AG04450 (cell line): Measurements from ENCODE around the gene TDRD15. TPM values are rescaled to one million over a fixed set of nuclear protein-coding genes. Genes with fewer than 3 reads are reported as not detected.
A peak's percentile ranks its signal among the peaks of the same experiment; 100 is the strongest.

ENCODE experiments used
- CTCF ChIA-PET: fragments of 300-600, 350-600 bp; formaldehyde crosslinking; extraction: SDS; loops from one replicate; lab custom pipeline; 2022; ENCODE audit warnings: antibody characterized with exemption, inconsistent platforms; lab: Charles Lee
- POLR2A ChIA-PET: fragments of 350-600 bp; formaldehyde crosslinking; extraction: SDS; loops from one replicate; lab custom pipeline; 2021; ENCODE audit warnings: antibody characterized with exemption, inconsistent platforms; lab: Yijun Ruan, JAX
- DNase-seq: peaks from one replicate; pipeline ENCODE4 v3.0.0-alpha.2; 2011; ENCODE audit warnings: low read depth, low spot score
- H3K27ac ChIP-seq: one replicate; pipeline ENCODE4 v1.5.1; 2012; ENCODE audit warnings: low read depth, low read length, control low read depth
- H3K27me3 ChIP-seq: one replicate; pipeline ENCODE4 v1.6.0; 2012; ENCODE audit warnings: low read length; ENCODE audit not compliant: control insufficient read depth, insufficient read depth
- H3K4me3 ChIP-seq: 2 replicates; pipeline ENCODE4 v1.5.1; 2011; ENCODE audit warnings: mild to moderate bottlenecking, low read depth, low read length, control low read depth
- H3K9me3 ChIP-seq: 2 replicates; pipeline ENCODE4 v1.5.1; 2012; ENCODE audit warnings: low read length; ENCODE audit not compliant: control insufficient read depth, insufficient read depth
- CTCF ChIP-seq: IDR thresholded peaks from 2 replicates; pipeline ENCODE4 v1.5.1; 2011; ENCODE audit warnings: low read depth, low read length, control low read depth, inconsistent platforms
- polyA plus RNA-seq: library from polyadenylated mRNA; depleted of rRNA; stranded (reverse); fragments of >200 nt; gene quantifications from 2 replicates; pipeline ENCODE4 v1.2.3, GENCODE V29; 2011

TDRD15 gene
- polyA plus RNA-seq, 1 experiment: not detected

- Histone ChIP-seq H3K4me3 (no peak overlapping the region), H3K27me3 (no peaks in the 10 kb centered on the region), H3K27ac (no peak overlapping the region), H3K9me3 (no peaks in the 10 kb centered on the region)
- ChIA-PET POLR2A (no interaction called here), CTCF (no interaction called here)
- no peak for DNase-seq
- no peak for TF ChIP-seq CTCF
Measured at GRCh38 chr2:21111012-21111411, 12.8 kb upstream of the TDRD15 start.

GRCh38 chr2:21117688-21118087, 6.1 kb upstream of the TDRD15 start:
- POLR2A ChIA-PET: no interaction called here
- no peaks in the 10 kb centered on the region for H3K27me3 ChIP-seq
- H3K4me3 ChIP-seq: no peak overlapping the region

GRCh38 chr2:21118302-21118920, 5.4 kb upstream of the TDRD15 start:
- H3K9me3 ChIP-seq: no peaks in the 10 kb centered on the region
- DNase-seq: no peak
- H3K27me3 ChIP-seq: no peaks in the 10 kb centered on the region
- no peak overlapping the region for H3K27ac ChIP-seq
- CTCF ChIA-PET: interaction anchor here (0.8 to 2.2 kb wide), 4 partner anchors 73 to 457 kb away, joined by 3 to 14 read pairs (median 6); partner anchors contain the start of gene APOB
- POLR2A ChIA-PET: no interaction called here
- no peak overlapping the region for H3K4me3 ChIP-seq
- peak; percentile 45 for TF ChIP-seq CTCF

More at GRCh38 chr2:21117688-21118087, 6.1 kb upstream of the TDRD15 start:
- TF ChIP-seq CTCF: no peak
- no peak for DNase-seq
- Histone ChIP-seq H3K9me3 (no peaks in the 10 kb centered on the region), H3K27ac (no peak overlapping the region)
- CTCF ChIA-PET: interaction anchor here (0.7 to 2.2 kb wide), 5 partner anchors 29 to 456 kb away, joined by 3 to 14 read pairs (median 3); partner anchors contain the start of gene APOB

DNA sequence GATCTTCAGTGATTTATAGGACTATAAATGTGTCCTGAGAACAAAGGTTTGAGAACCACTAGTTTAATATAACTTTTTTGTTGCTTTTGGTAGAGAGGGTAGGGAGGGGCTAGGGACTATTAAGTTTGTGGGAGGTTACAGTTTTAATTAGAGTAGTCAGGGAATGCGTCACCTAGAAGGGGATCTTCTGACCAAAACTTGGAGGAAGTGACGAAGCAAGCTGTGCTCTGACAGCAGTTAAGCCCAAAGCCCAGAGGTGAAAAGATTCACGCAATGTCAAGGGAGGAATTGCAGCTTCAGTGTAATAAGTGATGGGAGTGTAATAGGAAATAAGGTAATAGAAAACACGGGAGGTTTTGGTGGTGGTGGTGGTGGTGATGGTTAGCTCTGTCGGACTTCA, 8.1 kb downstream of the TDRD15 start:
- CTCF ChIA-PET: no interaction called here
- DNase-seq: no peak
- no peak overlapping the region for H3K27ac ChIP-seq
- POLR2A ChIA-PET: no interaction called here
- no peaks in the 10 kb centered on the region for H3K27me3 ChIP-seq
- no peaks in the 10 kb centered on the region for H3K9me3 ChIP-seq
- TF ChIP-seq CTCF: no peak
- no peak overlapping the region for H3K4me3 ChIP-seq

GRCh38 chr2:21135585-21135984, 11.8 kb downstream of the TDRD15 start:
- no peaks in the 10 kb centered on the region for H3K9me3 ChIP-seq
- ChIA-PET CTCF (no interaction called here), POLR2A (no interaction called here)
- H3K4me3 ChIP-seq: no peak overlapping the region
- H3K27me3 ChIP-seq: no peaks in the 10 kb centered on the region
- TF ChIP-seq CTCF: no peak
- DNase-seq: no peak
- H3K27ac ChIP-seq: no peak overlapping the region
